Panc1 (cell line): Measurements from ENCODE around the gene PLA2G15. TPM values are rescaled to one million over a fixed set of nuclear protein-coding genes. Genes with fewer than 3 reads are reported as not detected.

Source experiments
- ATAC-seq: fragments of 200-7000 bp; cut with Tn5 transposase; 2 replicates; pipeline ENCODE4 v1.9.1; 2020; ENCODE audit warnings: mild to moderate bottlenecking, moderate library complexity
- BruUV-seq: library from RNA; stranded (reverse); fragments of 400-500 nt; replicated peaks from 2 replicates; lab custom pipeline; 2021; lab: Mats Ljungman, UMichigan
- CTCF ChIA-PET: fragments of 300-600 bp; sonication (Branson Sonifier 250); formaldehyde crosslinking; loops from one replicate; lab custom pipeline; 2022; ENCODE audit warnings: antibody characterized with exemption; lab: Charles Lee
- POLR2A ChIA-PET: fragments of 300-600 bp; sonication (Branson Sonifier 250); formaldehyde crosslinking; loops from one replicate; lab custom pipeline; 2022; ENCODE audit warnings: antibody characterized with exemption; lab: Charles Lee
- DNase-seq: peaks from one replicate; pipeline ENCODE4 v3.0.0-alpha.2; 2010; ENCODE audit warnings: low read depth, low spot score
- H3K27ac ChIP-seq: 2 replicates; pipeline ENCODE4 v1.5.1; 2011; ENCODE audit warnings: mild to moderate bottlenecking, low read length, inconsistent platforms
- H3K27me3 ChIP-seq: fragments of 200-500 bp; sonication (Bioruptor generic); 2 replicates; pipeline ENCODE4 v1.6.0; 2014; ENCODE audit warnings: low read length, inconsistent platforms; ENCODE audit not compliant: control insufficient read depth, insufficient read depth
- H3K36me3 ChIP-seq: fragments of 200-500 bp; sonication (Bioruptor generic); 2 replicates; pipeline ENCODE4 v1.5.1; 2014; ENCODE audit warnings: inconsistent platforms, mild to moderate bottlenecking, low read length, moderate library complexity; ENCODE audit not compliant: control insufficient read depth, insufficient read depth
- H3K4me1 ChIP-seq: 2 replicates; pipeline ENCODE4 v1.5.1; 2011; ENCODE audit warnings: inconsistent platforms, mild to moderate bottlenecking, low read length, moderate library complexity; ENCODE audit not compliant: control insufficient read depth, insufficient read depth
- H3K4me3 ChIP-seq, 2 experiments: 2 replicates each; pipeline ENCODE4 v1.5.1; 2011 to 2012; ENCODE audit warnings: low read depth in 2 of 2, low read length in 2 of 2, mild to moderate bottlenecking in 2 of 2, inconsistent platforms in 1 of 2, moderate library complexity in 1 of 2
- H3K9me3 ChIP-seq: fragments of 200-500 bp; sonication (Bioruptor generic); 2 replicates; pipeline ENCODE4 v1.5.1; 2014; ENCODE audit warnings: low read depth, mild to moderate bottlenecking, inconsistent platforms, low read length, moderate library complexity; ENCODE audit not compliant: control insufficient read depth, insufficient read depth
- POLR2AphosphoS5 ChIP-seq: IDR thresholded peaks from 2 replicates; pipeline ENCODE4 v1.6.1; 2012; ENCODE audit warnings: mild to moderate bottlenecking, low read depth, low read length, moderate library complexity
- SIN3A ChIP-seq: IDR thresholded peaks from 2 replicates; pipeline ENCODE4 v1.6.1; 2012; ENCODE audit warnings: low read depth, mild to moderate bottlenecking, low read length, moderate library complexity, borderline replicate concordance; ENCODE audit not compliant: insufficient read depth
- TCF7L2 ChIP-seq: IDR thresholded peaks from 2 replicates; pipeline ENCODE4 v1.6.1; 2011; ENCODE audit warnings: mild to moderate bottlenecking, low read depth, low read length, inconsistent platforms
- in situ Hi-C: cut with HindIII; loops from 2 replicates; pipeline ENCODE4 v1.10.0; 2016; ENCODE audit warnings: low sequenced_read_pairs, low pct_unique_long_range_greater_than_20kb
- intact Hi-C: fragments of 100-400 bp; cut with micrococcal nuclease; formaldehyde crosslinking; loops from one replicate; pipeline ENCODE4 v1.10.0; 2022; ENCODE audit not compliant: unreplicated experiment
- total RNA-seq: library from RNA; stranded (reverse); gene quantifications from one replicate; pipeline ENCODE4 v1.2.1, GENCODE V29; 2021; ENCODE audit not compliant: unreplicated experiment
- TF ChIP-seq, protein P1 (sequence below): fragments of 450-650 bp; IDR thresholded peaks from 2 replicates; pipeline ENCODE4 v1.5.1; 2017; ENCODE audit warnings: mild to moderate bottlenecking
- TF ChIP-seq, protein P2 (sequence below), 2 experiments: IDR thresholded peaks; 2 replicates each; pipeline ENCODE4 v1.6.1; 2011 to 2012; ENCODE audit warnings: low read depth in 2 of 2, control low read depth in 1 of 2, low read length in 1 of 2, mild to moderate bottlenecking in 1 of 2, moderate library complexity in 1 of 2; ENCODE audit not compliant: insufficient read depth in 1 of 2

PLA2G15 gene
- total RNA-seq, 1 experiment from 2014 or later, result 14.3 TPM

DNA sequence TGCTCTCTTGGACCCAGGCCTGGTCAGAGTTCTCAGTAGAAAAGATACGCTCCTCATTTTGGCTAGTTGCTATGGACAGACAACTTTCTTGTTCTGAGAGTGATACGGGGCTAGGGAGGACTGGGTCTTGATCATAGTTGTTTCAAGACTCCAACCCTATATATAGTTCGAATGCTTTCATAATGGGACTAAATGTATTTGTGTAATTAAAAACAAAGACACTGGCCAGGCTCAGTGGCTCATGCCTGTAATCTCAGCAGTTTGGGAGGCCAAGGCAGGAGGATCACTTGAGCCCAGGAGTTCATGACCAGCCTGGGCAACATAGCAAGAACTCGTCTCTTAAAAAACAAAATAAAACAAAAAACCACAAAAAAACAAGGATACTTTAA is 36.9 kb downstream of the PLA2G15 start:
- CTCF ChIA-PET, result no interaction called here
- H3K4me3 ChIP-seq, result no peak overlapping the region
- H3K9me3 ChIP-seq, result no peaks in the 10 kb centered on the region
- intact Hi-C loops, result no loop called here
- H3K27me3 ChIP-seq, result no peaks in the 10 kb centered on the region
- ATAC-seq, result no peak
- in situ Hi-C loops, result no loop called here
- no TSS peak for BruUV-seq
- no peaks in the 10 kb centered on the region for H3K4me1 ChIP-seq
- no peak overlapping the region for H3K27ac ChIP-seq
- POLR2A ChIA-PET, result no interaction called here
- TF ChIP-seq SIN3A (no peak), TCF7L2 (no peak), POLR2AphosphoS5 (no peak)
- TF ChIP-seq, protein P1, sequence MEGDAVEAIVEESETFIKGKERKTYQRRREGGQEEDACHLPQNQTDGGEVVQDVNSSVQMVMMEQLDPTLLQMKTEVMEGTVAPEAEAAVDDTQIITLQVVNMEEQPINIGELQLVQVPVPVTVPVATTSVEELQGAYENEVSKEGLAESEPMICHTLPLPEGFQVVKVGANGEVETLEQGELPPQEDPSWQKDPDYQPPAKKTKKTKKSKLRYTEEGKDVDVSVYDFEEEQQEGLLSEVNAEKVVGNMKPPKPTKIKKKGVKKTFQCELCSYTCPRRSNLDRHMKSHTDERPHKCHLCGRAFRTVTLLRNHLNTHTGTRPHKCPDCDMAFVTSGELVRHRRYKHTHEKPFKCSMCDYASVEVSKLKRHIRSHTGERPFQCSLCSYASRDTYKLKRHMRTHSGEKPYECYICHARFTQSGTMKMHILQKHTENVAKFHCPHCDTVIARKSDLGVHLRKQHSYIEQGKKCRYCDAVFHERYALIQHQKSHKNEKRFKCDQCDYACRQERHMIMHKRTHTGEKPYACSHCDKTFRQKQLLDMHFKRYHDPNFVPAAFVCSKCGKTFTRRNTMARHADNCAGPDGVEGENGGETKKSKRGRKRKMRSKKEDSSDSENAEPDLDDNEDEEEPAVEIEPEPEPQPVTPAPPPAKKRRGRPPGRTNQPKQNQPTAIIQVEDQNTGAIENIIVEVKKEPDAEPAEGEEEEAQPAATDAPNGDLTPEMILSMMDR, result no peak
- TF ChIP-seq, protein P2, sequence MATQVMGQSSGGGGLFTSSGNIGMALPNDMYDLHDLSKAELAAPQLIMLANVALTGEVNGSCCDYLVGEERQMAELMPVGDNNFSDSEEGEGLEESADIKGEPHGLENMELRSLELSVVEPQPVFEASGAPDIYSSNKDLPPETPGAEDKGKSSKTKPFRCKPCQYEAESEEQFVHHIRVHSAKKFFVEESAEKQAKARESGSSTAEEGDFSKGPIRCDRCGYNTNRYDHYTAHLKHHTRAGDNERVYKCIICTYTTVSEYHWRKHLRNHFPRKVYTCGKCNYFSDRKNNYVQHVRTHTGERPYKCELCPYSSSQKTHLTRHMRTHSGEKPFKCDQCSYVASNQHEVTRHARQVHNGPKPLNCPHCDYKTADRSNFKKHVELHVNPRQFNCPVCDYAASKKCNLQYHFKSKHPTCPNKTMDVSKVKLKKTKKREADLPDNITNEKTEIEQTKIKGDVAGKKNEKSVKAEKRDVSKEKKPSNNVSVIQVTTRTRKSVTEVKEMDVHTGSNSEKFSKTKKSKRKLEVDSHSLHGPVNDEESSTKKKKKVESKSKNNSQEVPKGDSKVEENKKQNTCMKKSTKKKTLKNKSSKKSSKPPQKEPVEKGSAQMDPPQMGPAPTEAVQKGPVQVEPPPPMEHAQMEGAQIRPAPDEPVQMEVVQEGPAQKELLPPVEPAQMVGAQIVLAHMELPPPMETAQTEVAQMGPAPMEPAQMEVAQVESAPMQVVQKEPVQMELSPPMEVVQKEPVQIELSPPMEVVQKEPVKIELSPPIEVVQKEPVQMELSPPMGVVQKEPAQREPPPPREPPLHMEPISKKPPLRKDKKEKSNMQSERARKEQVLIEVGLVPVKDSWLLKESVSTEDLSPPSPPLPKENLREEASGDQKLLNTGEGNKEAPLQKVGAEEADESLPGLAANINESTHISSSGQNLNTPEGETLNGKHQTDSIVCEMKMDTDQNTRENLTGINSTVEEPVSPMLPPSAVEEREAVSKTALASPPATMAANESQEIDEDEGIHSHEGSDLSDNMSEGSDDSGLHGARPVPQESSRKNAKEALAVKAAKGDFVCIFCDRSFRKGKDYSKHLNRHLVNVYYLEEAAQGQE (IDR thresholded peaks at IDR 0.05; ENCODE audit: insufficient read depth in 1 of 2, low read depth in 2 of 2, low read length in 1 of 2), result no peak
- DNase-seq, result no peak
- H3K36me3 ChIP-seq, result no peaks in the 10 kb centered on the region; the same call in 1 of the 2 replicates

DNA sequence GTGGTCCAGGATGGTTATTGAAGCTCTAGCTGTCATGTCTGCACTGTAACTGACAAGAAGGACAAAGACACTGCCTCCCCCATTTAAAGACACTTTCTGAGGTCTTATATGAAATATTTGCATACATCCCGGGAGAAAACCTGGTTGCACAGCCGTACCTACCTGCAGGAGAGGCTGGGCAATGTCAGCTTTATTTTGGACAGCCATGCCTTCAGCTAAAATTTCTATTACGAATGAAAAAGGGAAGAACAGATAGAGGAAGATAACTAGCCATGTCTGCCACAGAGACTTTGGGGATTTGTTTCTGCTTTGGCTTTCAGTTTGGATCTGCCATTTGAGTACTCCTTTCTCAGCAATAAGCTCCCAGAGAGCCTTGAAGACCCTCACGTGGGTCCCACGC is 38.2 kb downstream of the PLA2G15 start:
- TF ChIP-seq TCF7L2, result no peak
- H3K36me3 ChIP-seq, result no peaks in the 10 kb centered on the region; the same call in 1 of the 2 replicates
- H3K27me3 ChIP-seq, result no peaks in the 10 kb centered on the region
- no TSS peak for BruUV-seq
- ChIA-PET CTCF (no interaction called here), POLR2A (interaction anchor here (0.6 kb wide), 1 partner anchor 35 kb away, joined by 5 read pairs; no protein-coding TSS in a partner anchor)
- H3K27ac ChIP-seq, result no peak overlapping the region
- H3K4me3 ChIP-seq, result no peak overlapping the region
- in situ Hi-C loops (no loop called here), intact Hi-C loops (no loop called here)
- H3K9me3 ChIP-seq, result no peaks in the 10 kb centered on the region
- ATAC-seq, result no peak
- no peak for DNase-seq
- H3K4me1 ChIP-seq, result no peaks in the 10 kb centered on the region

DNA sequence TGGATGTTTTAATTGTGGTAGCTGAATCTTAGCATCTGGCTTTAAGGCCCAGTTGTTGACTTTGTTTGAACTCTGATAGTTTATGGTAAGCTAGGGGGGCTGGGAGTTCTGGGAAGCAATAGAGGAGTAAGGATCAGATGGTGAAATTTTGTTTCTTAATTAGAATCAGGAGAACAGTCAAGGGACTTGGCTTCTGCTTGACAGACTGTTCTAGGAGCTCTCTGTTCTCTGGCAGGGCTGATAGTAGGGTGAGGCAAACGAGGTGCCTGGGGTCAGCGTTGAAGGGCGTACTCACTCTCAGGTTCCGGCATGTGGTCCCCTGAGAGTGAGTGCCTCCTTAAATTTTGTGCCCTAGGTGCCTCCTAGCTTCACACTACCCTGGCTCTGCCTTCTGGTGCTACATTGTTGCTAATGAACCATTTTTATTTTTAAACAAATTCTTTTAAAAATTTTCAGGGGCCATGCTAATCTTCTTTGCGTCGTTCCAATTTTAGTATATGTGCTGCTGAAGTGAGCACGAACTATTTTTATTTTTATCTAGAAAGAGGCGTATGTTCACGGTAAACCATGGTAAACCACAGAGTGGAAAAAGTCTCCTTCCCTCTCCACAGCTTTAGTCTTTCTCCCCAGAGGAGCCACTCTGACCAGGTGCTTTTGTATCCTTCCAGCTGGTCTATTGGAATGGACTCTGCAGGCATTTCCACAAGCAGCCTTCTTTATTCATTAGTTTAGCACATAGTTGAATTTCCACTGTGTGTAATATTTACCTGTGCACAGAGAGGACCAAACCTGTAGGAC is 38.8 kb downstream of the PLA2G15 start:
- H3K27me3 ChIP-seq, result no peaks in the 10 kb centered on the region
- DNase-seq (no peak), ATAC-seq (no peak)
- TF ChIP-seq, protein P2 (IDR thresholded peaks at IDR 0.05; ENCODE audit: insufficient read depth in 1 of 2, low read depth in 2 of 2, low read length in 1 of 2), result no peak
- TF ChIP-seq, protein P1, result no peak
- TF ChIP-seq TCF7L2 (no peak), POLR2AphosphoS5 (no peak), SIN3A (no peak)
- H3K36me3 ChIP-seq, result no peaks in the 10 kb centered on the region; the same call in 1 of the 2 replicates
- intact Hi-C loops (no loop called here), in situ Hi-C loops (no loop called here)
- no peaks in the 10 kb centered on the region for H3K4me1 ChIP-seq
- no peak overlapping the region for H3K4me3 ChIP-seq
- no TSS peak for BruUV-seq
- H3K27ac ChIP-seq, result no peak overlapping the region
- ChIA-PET CTCF (no interaction called here), POLR2A (interaction anchor here (0.6 kb wide), 1 partner anchor 36 kb away, joined by 5 read pairs; no protein-coding TSS in a partner anchor)
- H3K9me3 ChIP-seq, result no peaks in the 10 kb centered on the region
